ENCODE data around the gene MOGAT1. TPM values are rescaled to one million over a fixed set of nuclear protein-coding genes. Genes with fewer than 3 reads are reported as not detected.
A peak's percentile ranks its signal among the peaks of the same experiment; 100 is the strongest.

MOGAT1 gene
- total and polyA plus RNA-seq, 2 of the 8 experiments (the other 6 are each of a cell fraction or from before 2014, with no cell fraction given), result 0.11 to 0.67 TPM

- TF ChIP-seq, protein P1, sequence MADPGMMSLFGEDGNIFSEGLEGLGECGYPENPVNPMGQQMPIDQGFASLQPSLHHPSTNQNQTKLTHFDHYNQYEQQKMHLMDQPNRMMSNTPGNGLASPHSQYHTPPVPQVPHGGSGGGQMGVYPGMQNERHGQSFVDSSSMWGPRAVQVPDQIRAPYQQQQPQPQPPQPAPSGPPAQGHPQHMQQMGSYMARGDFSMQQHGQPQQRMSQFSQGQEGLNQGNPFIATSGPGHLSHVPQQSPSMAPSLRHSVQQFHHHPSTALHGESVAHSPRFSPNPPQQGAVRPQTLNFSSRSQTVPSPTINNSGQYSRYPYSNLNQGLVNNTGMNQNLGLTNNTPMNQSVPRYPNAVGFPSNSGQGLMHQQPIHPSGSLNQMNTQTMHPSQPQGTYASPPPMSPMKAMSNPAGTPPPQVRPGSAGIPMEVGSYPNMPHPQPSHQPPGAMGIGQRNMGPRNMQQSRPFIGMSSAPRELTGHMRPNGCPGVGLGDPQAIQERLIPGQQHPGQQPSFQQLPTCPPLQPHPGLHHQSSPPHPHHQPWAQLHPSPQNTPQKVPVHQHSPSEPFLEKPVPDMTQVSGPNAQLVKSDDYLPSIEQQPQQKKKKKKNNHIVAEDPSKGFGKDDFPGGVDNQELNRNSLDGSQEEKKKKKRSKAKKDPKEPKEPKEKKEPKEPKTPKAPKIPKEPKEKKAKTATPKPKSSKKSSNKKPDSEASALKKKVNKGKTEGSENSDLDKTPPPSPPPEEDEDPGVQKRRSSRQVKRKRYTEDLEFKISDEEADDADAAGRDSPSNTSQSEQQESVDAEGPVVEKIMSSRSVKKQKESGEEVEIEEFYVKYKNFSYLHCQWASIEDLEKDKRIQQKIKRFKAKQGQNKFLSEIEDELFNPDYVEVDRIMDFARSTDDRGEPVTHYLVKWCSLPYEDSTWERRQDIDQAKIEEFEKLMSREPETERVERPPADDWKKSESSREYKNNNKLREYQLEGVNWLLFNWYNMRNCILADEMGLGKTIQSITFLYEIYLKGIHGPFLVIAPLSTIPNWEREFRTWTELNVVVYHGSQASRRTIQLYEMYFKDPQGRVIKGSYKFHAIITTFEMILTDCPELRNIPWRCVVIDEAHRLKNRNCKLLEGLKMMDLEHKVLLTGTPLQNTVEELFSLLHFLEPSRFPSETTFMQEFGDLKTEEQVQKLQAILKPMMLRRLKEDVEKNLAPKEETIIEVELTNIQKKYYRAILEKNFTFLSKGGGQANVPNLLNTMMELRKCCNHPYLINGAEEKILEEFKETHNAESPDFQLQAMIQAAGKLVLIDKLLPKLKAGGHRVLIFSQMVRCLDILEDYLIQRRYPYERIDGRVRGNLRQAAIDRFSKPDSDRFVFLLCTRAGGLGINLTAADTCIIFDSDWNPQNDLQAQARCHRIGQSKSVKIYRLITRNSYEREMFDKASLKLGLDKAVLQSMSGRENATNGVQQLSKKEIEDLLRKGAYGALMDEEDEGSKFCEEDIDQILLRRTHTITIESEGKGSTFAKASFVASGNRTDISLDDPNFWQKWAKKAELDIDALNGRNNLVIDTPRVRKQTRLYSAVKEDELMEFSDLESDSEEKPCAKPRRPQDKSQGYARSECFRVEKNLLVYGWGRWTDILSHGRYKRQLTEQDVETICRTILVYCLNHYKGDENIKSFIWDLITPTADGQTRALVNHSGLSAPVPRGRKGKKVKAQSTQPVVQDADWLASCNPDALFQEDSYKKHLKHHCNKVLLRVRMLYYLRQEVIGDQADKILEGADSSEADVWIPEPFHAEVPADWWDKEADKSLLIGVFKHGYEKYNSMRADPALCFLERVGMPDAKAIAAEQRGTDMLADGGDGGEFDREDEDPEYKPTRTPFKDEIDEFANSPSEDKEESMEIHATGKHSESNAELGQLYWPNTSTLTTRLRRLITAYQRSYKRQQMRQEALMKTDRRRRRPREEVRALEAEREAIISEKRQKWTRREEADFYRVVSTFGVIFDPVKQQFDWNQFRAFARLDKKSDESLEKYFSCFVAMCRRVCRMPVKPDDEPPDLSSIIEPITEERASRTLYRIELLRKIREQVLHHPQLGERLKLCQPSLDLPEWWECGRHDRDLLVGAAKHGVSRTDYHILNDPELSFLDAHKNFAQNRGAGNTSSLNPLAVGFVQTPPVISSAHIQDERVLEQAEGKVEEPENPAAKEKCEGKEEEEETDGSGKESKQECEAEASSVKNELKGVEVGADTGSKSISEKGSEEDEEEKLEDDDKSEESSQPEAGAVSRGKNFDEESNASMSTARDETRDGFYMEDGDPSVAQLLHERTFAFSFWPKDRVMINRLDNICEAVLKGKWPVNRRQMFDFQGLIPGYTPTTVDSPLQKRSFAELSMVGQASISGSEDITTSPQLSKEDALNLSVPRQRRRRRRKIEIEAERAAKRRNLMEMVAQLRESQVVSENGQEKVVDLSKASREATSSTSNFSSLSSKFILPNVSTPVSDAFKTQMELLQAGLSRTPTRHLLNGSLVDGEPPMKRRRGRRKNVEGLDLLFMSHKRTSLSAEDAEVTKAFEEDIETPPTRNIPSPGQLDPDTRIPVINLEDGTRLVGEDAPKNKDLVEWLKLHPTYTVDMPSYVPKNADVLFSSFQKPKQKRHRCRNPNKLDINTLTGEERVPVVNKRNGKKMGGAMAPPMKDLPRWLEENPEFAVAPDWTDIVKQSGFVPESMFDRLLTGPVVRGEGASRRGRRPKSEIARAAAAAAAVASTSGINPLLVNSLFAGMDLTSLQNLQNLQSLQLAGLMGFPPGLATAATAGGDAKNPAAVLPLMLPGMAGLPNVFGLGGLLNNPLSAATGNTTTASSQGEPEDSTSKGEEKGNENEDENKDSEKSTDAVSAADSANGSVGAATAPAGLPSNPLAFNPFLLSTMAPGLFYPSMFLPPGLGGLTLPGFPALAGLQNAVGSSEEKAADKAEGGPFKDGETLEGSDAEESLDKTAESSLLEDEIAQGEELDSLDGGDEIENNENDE (IDR thresholded peaks at IDR 0.05; ENCODE audit: insufficient replicate concordance, low read length), result peak; percentile 30
- no peak for TF ChIP-seq SP4 (IDR thresholded peaks at IDR 0.05; ENCODE audit: low read length)
These were observed 81.3 kb downstream of the MOGAT1 start (continued) for GRCh38 chr2:222752746-222753145.
